ENCODE measurements around the gene AGPAT3.

GRCh38 chr21:43923391-43923790 is 58.4 kb downstream of the AGPAT3 start:
- no peak for TF ChIP-seq CTCF (IDR thresholded peaks at IDR 0.05)
- no peak for TF ChIP-seq POLR2A (IDR thresholded peaks at IDR 0.05)

Data from right lobe of liver (tissue), 4 donors.